ENCODE results near the gene MAGI2. TPM values are rescaled to one million over a fixed set of nuclear protein-coding genes. Genes with fewer than 3 reads are reported as not detected.

MAGI2 gene
- total RNA-seq, 1 experiment from 2014 or later, result 0.22 TPM

- no peak for TF ChIP-seq POLR2AphosphoS5 (IDR thresholded peaks at IDR 0.05; ENCODE audit: low read depth, low read length)
- no peak for TF ChIP-seq REST (IDR thresholded peaks at IDR 0.05; ENCODE audit: low read depth)
- no peak for TF ChIP-seq SIN3A (IDR thresholded peaks at IDR 0.05; ENCODE audit: low read depth)
- no peak for TF ChIP-seq SP1 (IDR thresholded peaks at IDR 0.05; ENCODE audit: low read depth)
- TF ChIP-seq ZFX (IDR thresholded peaks at IDR 0.05), result no peak
- TF ChIP-seq ZNF274 (IDR thresholded peaks at IDR 0.05; ENCODE audit: low read depth, low read length), result no peak
- TF ChIP-seq CBX3 (IDR thresholded peaks at IDR 0.05; ENCODE audit: low read depth), result no peak
- no peak for TF ChIP-seq JUND (IDR thresholded peaks at IDR 0.05)
- no peak for TF ChIP-seq EZH2phosphoT487 (IDR thresholded peaks at IDR 0.05; ENCODE audit: borderline replicate concordance)
- no peak for TF ChIP-seq EGR1 (IDR thresholded peaks at IDR 0.05; ENCODE audit: low read depth)
- no peak for TF ChIP-seq CTCF (IDR thresholded peaks at IDR 0.05 in 2 of 3, conservative IDR thresholded peaks at IDR 0.05 in 1 of 3; ENCODE audit: borderline replicate concordance in 1 of 3, insufficient read depth in 1 of 3, low read depth in 2 of 3, low read length in 2 of 3)
- no peak for TF ChIP-seq POLR2A (IDR thresholded peaks at IDR 0.05; ENCODE audit: borderline replicate concordance, extremely low read depth, insufficient read depth, insufficient read length)
- TF ChIP-seq, protein P1, sequence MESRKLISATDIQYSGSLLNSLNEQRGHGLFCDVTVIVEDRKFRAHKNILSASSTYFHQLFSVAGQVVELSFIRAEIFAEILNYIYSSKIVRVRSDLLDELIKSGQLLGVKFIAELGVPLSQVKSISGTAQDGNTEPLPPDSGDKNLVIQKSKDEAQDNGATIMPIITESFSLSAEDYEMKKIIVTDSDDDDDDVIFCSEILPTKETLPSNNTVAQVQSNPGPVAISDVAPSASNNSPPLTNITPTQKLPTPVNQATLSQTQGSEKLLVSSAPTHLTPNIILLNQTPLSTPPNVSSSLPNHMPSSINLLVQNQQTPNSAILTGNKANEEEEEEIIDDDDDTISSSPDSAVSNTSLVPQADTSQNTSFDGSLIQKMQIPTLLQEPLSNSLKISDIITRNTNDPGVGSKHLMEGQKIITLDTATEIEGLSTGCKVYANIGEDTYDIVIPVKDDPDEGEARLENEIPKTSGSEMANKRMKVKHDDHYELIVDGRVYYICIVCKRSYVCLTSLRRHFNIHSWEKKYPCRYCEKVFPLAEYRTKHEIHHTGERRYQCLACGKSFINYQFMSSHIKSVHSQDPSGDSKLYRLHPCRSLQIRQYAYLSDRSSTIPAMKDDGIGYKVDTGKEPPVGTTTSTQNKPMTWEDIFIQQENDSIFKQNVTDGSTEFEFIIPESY (IDR thresholded peaks at IDR 0.05; ENCODE audit: extremely low read depth, insufficient replicate concordance, low read length), result no peak
- no peak for TF ChIP-seq FOSL1 (IDR thresholded peaks at IDR 0.05; ENCODE audit: low read depth)
- no peak for TF ChIP-seq RAD21 (IDR thresholded peaks at IDR 0.05; ENCODE audit: low read depth)
- TF ChIP-seq ELF1 (IDR thresholded peaks at IDR 0.05; ENCODE audit: borderline replicate concordance, low read depth), result no peak
- TF ChIP-seq SRF (IDR thresholded peaks at IDR 0.05; ENCODE audit: low read depth), result no peak
- TF ChIP-seq, protein P2, sequence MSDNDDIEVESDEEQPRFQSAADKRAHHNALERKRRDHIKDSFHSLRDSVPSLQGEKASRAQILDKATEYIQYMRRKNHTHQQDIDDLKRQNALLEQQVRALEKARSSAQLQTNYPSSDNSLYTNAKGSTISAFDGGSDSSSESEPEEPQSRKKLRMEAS (IDR thresholded peaks at IDR 0.05), result no peak
- TF ChIP-seq YY1 (IDR thresholded peaks at IDR 0.05; ENCODE audit: extremely low read depth, insufficient replicate concordance, low read depth, low read length), result no peak
- no peaks in the 10 kb centered on the region for H3K4me1 ChIP-seq (ENCODE audit: control insufficient read depth in 1 of 2, insufficient read depth in 2 of 2, low read length in 2 of 2)
- RAD21 ChIA-PET (ENCODE audit: low non-redundant PET in 1 of 2, low total read pairs in 2 of 2, uncharacterized antibody in 2 of 2, unreplicated experiment in 2 of 2), result no interaction called here
- POLR2A ChIA-PET, result no interaction called here
- H3K27ac ChIP-seq (ENCODE audit: low read depth, low read length), result no peak overlapping the region
- BruUV-seq (replicated peaks), result no TSS peak
- no peaks in the 10 kb centered on the region for H3K79me2 ChIP-seq (ENCODE audit: insufficient read depth, low read length)
- no peaks in the 10 kb centered on the region for H4K20me1 ChIP-seq (ENCODE audit: insufficient read depth)
- H3K9me2 ChIP-seq (ENCODE audit: insufficient read depth), result no peaks in the 10 kb centered on the region
- H3K4me2 ChIP-seq (ENCODE audit: low read length), result no peak overlapping the region
- CTCF ChIA-PET, result no interaction called here
- no peak overlapping the region for H2AFZ ChIP-seq (ENCODE audit: low read depth, low read length, poor library complexity, severe bottlenecking)
- intact Hi-C loops (cut with micrococcal nuclease), result no loop called here
- DNase-seq (ENCODE audit: low read depth, low spot score), result no peak
- no peak overlapping the region for H3K9ac ChIP-seq (ENCODE audit: low read length)
- no peaks in the 10 kb centered on the region for H3K9me3 ChIP-seq (ENCODE audit: control insufficient read depth in 1 of 2, insufficient read depth in 1 of 2, low read depth in 1 of 2, low read length in 2 of 2)
- no peaks in the 10 kb centered on the region for H3K27me3 ChIP-seq (ENCODE audit: insufficient read depth, low read length)
- H3K36me3 ChIP-seq (ENCODE audit: control insufficient read depth in 1 of 2, insufficient read depth in 2 of 2, low read length in 2 of 2), result no peaks in the 10 kb centered on the region
- ATAC-seq, result no peak
- no peak overlapping the region for H3K4me3 ChIP-seq (replicated peaks in 1 of 2; ENCODE audit: low read depth in 1 of 2, low read length in 2 of 2)
Observed at GRCh38 chr7:78539825-78540224, 913.6 kb downstream of the MAGI2 start.
